ENCODE data around the gene LEF1.

The LEF1 gene

GRCh38 chr4:107999932-108000539, 168.7 kb downstream of the LEF1 start:
- DNase-seq (ENCODE audit: low read depth in 2 of 2), result no peak

GRCh38 chr4:107997794-107998193, 170.9 kb downstream of the LEF1 start:
- DNase-seq (ENCODE audit: low read depth in 2 of 2), result no peak
